ENCODE measurements around the gene SPRY2. TPM values are rescaled to one million over a fixed set of nuclear protein-coding genes. Genes with fewer than 3 reads are reported as not detected.

Gene SPRY2
- polyA plus RNA-seq, 1 donor from 2014 or later, result 6.0 TPM

GRCh38 chr13:80389073-80390038 is 48.4 kb upstream of the SPRY2 start:
- H3K9me3 ChIP-seq (ENCODE audit: low read length), result no peaks in the 10 kb centered on the region
- H3F3A ChIP-seq (ENCODE audit: insufficient read depth, low read length, poor library complexity, severe bottlenecking), result no peaks in the 10 kb centered on the region
- no peak overlapping the region for H3K4me3 ChIP-seq (ENCODE audit: low read length)
- no peaks in the 10 kb centered on the region for H4K20me1 ChIP-seq (ENCODE audit: insufficient read depth)
- no peaks in the 10 kb centered on the region for H3K9me2 ChIP-seq (ENCODE audit: insufficient read depth, low read length)
- H3K27ac ChIP-seq (ENCODE audit: low read length), result no peak overlapping the region
- H3K79me2 ChIP-seq (replicated peaks; ENCODE audit: insufficient read depth, low read length), result no peaks in the 10 kb centered on the region
- no peak overlapping the region for H3K4me2 ChIP-seq (ENCODE audit: low read length)
- H3K27me3 ChIP-seq (ENCODE audit: insufficient read depth, low read depth, low read length), result no peaks in the 10 kb centered on the region
- TF ChIP-seq RAD21 (conservative IDR thresholded peaks at IDR 0.05) (no peak), EZH2 (IDR thresholded peaks at IDR 0.05; ENCODE audit: borderline replicate concordance, insufficient read depth, low read length, poor library complexity, severe bottlenecking) (no peak), REST (IDR thresholded peaks at IDR 0.05; ENCODE audit: borderline replicate concordance) (no peak), SMC3 (conservative IDR thresholded peaks at IDR 0.05; ENCODE audit: poor library complexity) (no peak), EP300 (conservative IDR thresholded peaks at IDR 0.05; ENCODE audit: poor library complexity, severe bottlenecking) (no peak), POLR2AphosphoS5 (IDR thresholded peaks at IDR 0.05) (no peak)
- no peak overlapping the region for H3K9ac ChIP-seq (ENCODE audit: low read length)
- no peaks in the 10 kb centered on the region for H3K36me3 ChIP-seq (ENCODE audit: insufficient read depth, low read length)
- no peak overlapping the region for H2AFZ ChIP-seq (ENCODE audit: low read depth, low read length)

- Histone ChIP-seq H3K27me3 (ENCODE audit: insufficient read depth, low read depth, low read length) (no peaks in the 10 kb centered on the region), H2AFZ (ENCODE audit: low read depth, low read length) (no peak overlapping the region), H3F3A (ENCODE audit: insufficient read depth, low read length, poor library complexity, severe bottlenecking) (no peaks in the 10 kb centered on the region), H3K36me3 (ENCODE audit: insufficient read depth, low read length) (no peaks in the 10 kb centered on the region), H3K4me3 (ENCODE audit: low read length) (no peak overlapping the region), H3K9me2 (ENCODE audit: insufficient read depth, low read length) (no peaks in the 10 kb centered on the region), H3K9ac (ENCODE audit: low read length) (no peak overlapping the region), H3K27ac (ENCODE audit: low read length) (no peak overlapping the region), H4K20me1 (ENCODE audit: insufficient read depth) (no peaks in the 10 kb centered on the region), H3K9me3 (ENCODE audit: low read length) (no peaks in the 10 kb centered on the region), H3K4me2 (ENCODE audit: low read length) (no peak overlapping the region), H3K79me2 (replicated peaks; ENCODE audit: insufficient read depth, low read length) (no peaks in the 10 kb centered on the region)
- TF ChIP-seq SMC3 (conservative IDR thresholded peaks at IDR 0.05; ENCODE audit: poor library complexity) (no peak), EZH2 (IDR thresholded peaks at IDR 0.05; ENCODE audit: borderline replicate concordance, insufficient read depth, low read length, poor library complexity, severe bottlenecking) (no peak), EP300 (conservative IDR thresholded peaks at IDR 0.05; ENCODE audit: poor library complexity, severe bottlenecking) (no peak), RAD21 (conservative IDR thresholded peaks at IDR 0.05) (no peak), MXI1 (conservative IDR thresholded peaks at IDR 0.05; ENCODE audit: poor library complexity, severe bottlenecking) (no peak), POLR2AphosphoS5 (IDR thresholded peaks at IDR 0.05) (no peak), REST (IDR thresholded peaks at IDR 0.05; ENCODE audit: borderline replicate concordance) (no peak), TAF1 (IDR thresholded peaks at IDR 0.05; ENCODE audit: low read depth) (no peak), CTCF (IDR thresholded peaks at IDR 0.05; ENCODE audit: poor library complexity, severe bottlenecking) (no peak)
Observed at GRCh38 chr13:80388506-80388905, 47.6 kb upstream of the SPRY2 start.
